Measurements from ENCODE around the gene ADAM21.
"Not testable (repeated sequence)": the region's sequence is repeated elsewhere in the genome, so short reads cannot be mapped to it uniquely, and the experiment has no call there.

ADAM21 gene

DNA sequence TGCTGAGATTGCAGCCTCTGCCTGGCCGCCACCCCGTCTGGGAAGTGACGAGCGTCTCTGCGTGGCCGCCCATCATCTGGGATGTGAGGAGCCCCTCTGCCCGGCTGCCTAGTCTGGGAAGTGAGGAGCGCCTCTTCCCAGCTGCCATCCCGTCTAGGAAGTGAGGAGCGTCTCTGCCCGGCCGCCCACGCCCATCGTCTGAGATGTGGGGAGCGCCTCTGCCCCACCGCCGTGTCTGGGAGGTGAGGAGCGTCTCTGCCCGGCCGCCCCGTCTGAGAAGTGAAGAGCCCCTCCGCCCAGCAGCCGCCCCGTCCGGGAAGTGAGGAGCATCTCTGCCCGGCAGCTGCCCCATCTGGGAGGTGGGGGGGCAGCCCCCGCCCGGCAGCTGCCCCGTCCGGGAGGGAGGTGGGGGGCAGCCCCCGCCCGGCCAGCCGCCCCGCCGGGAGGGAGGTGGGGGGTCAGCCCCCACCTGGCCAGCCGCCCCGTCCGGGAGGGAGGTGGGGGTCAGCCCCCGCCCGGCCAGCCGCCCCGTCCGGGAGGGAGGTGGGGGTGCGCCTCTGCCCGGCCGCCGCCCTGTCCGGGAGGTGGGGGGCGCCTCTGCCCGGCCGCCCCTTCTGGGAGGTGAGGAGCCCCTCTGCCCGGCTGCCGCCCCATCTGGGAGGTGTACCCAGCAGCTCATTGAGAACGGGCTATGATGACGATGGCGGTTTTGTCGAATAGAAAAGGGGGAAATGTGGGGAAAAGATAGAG lies 25.6 kb downstream of the ADAM21 start:
- not testable (repeated sequence) for DNase-seq (ENCODE audit: low spot score)

GRCh38 chr14:70489579-70490200 lies 37.7 kb downstream of the ADAM21 start:
- no peak for DNase-seq (ENCODE audit: low spot score)

DNA sequence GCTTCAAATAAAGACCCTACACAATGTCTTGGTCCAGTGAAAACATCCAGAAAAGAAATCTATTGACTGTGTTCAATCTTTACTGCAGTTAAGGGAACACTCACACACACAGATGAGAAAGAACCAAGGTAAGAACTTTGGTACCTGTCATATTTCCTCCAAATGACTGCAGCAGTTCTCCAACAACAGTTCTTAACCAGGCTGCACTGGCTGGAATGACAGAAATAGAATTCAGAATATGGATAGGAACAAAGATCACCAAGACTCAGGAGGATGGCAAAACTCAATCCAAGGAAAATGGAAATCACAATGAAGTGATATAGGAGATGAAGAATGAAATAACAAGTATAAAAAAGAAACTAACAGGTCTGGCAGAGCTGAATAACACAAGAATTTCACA lies 46.2 kb downstream of the ADAM21 start:
- no peak for DNase-seq (ENCODE audit: low spot score)
